SW480 (cell line): Measurements from ENCODE around the gene LSP1.

Experiments used
- DNase-seq: peaks from one replicate; pipeline ENCODE4 v3.0.0-alpha.2; 2016; ENCODE audit warnings: low spot score

LSP1 gene

DNA sequence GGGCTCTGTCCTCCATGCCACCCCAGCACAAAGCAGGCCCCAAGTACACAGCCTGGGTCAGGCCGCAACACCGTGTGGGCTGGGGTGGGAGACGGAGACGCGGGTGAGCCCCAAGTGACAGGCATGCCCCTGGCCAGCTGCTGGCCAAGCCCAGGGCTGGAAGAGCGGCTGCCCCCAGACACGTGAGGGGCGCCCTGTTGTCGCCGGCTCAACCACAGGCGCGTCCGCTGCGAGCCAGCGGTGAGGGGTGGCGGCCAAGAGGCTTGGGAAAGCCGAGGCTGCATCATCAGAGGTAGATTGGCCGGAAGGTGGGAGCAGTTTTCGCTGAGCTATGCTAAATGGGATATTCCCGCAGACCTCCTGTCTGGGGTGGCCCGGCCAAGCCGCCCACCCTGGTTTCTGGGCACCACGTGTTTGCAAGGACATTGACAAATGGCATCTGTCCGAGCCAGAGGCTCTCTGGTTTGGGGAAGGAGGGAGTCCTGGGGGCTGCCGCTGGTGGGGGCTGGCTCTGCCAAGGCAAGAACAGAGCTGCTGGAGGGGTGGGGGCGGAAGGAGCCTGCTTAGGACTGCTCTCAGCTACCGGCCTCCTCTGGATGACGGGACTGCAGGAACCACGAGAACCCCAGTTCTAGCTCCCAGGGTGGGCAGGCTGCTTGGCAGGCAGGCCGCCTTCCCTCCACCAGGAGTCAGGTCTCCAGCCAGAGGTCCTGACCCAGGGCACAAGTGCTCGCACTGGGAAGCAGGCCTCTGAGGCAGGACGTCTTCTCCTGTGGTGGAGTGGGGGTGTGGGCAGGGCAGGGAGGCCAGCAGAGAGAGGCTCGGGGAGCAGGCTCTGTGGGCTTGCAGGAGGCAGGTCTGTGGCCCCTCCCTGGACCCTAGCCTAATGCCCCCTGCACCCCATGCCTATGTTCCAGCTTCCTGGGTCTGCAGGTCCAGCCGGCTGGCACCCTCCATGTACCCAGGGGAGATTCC, 38.3 kb downstream of the LSP1 start:
- no peak for DNase-seq

DNA sequence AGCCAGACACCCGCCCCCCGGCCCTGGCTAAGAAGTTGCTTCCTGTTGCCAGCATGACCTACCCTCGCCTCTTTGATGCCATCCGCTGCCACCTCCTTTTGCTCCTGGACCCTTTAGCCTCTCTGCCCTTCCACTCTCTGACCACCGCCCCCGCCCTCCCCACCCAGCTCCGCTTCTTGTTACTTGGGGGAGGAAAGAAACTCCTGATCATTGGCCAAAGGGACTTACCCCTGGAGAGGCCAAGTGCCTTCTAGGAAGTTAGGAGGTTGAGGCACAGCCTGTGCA, 38.9 kb downstream of the LSP1 start, which contains the start of gene PRR33:
TSS of gene PRR33 (minus strand) at position 65 of the 285 bp plus-strand sequence. CDS start 1,311 bp downstream, outside the sequence.
- no peak for DNase-seq

GRCh38 chr11:1892116-1892515, 39.2 kb downstream of the LSP1 start:
- no peak for DNase-seq

- no peak for DNase-seq
These were observed 39.7 kb downstream of the LSP1 start for GRCh38 chr11:1892558-1892957.

GRCh38 chr11:1893581-1894359, 40.9 kb downstream of the LSP1 start:
- no peak for DNase-seq

- DNase-seq = no peak
These were observed 41.9 kb downstream of the LSP1 start for GRCh38 chr11:1894759-1895158.

GRCh38 chr11:1896468-1896867, 43.6 kb downstream of the LSP1 start:
- DNase-seq = no peak

DNA sequence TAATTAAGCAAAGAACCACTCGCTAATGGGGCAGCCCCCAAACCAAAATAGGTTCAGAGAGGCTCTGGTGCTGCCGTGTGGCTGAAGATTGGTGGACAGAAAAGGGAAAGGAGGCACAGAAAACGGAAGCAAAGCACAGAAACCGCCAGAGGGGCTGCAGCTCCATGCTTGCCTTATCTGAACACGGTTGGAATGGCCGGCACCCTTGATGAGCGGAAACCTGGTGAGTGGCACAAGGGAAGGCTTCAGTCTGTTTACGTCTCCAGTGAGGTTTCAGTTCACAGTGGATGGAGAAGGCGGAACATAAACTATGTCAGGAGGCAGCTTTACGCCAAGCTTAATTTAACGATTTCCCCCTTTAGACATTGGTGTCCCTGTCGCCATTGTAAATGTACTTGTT, 44.0 kb downstream of the LSP1 start:
- DNase-seq = no peak

DNA sequence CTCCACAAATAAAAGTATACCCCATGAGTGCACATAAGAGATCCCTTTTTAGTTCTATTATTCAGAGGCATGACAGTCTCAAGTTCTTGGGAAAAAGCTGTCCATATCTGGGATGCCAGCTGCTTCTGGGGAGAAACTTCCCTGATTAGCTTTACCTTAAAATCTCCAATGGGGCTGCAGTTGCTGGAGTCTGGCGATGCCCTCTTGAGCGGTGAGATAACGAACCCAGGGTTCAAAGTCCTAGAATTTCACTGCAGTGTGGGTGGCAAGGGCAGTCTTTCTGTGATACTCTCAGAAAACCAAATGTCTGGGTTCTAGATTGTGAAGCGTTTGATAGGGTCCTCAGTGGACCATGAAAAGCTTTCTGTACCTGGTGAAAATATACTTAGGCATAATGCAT, 46.2 kb downstream of the LSP1 start:
- no peak for DNase-seq

- DNase-seq = no peak
These were observed 46.8 kb downstream of the LSP1 start for GRCh38 chr11:1899686-1900085.

DNA sequence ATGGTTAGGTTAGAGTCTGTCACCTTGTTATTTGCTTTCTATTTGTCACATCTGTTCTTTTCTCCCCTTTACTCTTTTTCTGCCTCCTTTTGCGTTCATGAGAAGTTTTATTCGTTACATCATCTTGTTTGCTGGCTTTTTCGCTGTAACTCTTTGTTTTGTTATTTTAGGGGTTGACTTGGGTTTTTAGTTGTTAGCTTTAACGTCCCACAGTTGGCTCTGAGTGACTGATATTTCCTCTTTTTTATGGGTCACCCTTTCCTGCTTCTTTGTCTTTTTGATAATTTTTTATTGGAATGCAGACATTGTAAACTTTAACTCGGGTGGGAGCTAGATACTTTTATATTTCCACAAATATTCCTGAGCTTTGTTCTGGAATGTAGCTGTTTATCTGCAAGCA, 53.3 kb downstream of the LSP1 start:
- no peak for DNase-seq

DNA sequence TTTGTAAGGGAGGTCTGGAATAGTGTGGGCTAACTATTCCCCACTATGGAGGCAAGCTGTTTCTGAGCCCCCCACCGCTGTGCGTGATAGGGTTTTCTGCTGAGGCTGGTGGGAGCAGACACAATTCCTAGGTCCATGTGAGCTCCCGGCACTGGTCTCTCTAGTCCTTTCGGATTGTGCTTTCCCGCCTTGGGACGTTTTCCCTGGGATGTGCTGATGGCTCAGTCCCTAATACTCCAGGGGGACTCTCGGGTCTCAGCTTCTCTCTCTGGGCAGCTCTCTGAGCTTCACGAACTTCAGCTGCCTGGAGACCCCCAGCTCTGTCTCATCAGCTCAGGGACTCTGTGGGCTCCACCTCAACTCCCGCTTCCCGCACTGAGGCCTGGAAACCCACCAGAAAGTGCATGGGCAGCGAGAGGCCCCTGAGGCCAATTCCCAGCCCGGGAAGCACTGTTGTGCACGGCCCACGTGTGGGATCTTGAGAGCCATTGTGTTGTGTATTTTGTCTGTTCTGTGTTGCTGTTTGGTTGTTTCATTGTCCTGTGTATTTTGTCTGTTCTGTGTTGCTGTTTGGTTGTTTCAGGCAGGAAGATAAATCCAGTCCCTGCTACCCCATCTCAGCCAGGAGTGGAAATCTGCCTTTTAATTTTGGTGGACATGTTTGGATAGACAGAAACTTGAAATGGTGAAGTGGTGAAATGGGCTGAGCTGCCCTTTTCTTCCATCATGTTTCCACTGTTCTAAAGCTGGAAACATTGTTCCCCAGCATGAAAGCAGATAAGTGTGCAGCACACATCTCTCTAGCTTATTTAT, 53.9 kb downstream of the LSP1 start:
- no peak for DNase-seq

GRCh38 chr11:1908618-1909017, 55.7 kb downstream of the LSP1 start:
- no peak for DNase-seq

DNA sequence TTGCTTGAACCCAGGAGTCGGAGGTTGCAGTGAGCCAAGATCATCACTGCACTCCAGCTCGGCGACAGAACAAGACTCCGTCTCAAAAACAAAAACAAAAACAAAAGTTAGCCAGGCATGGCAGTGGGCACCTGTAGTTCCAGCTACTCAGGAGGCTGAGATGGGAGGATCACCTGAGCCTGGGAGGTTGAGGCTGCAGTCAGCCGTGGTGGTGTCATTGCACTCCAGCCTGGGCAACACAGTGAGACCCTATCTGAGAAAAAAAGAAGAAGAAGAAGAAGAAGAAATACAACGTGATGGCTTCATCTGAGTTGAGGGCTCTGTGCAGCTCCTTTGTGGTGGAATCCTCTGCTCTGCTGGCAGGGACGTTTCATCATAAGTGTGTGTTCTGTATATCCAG, 56.6 kb downstream of the LSP1 start:
- DNase-seq = no peak

- DNase-seq = no peak
These were observed 59.5 kb downstream of the LSP1 start for GRCh38 chr11:1912289-1912878.

DNA sequence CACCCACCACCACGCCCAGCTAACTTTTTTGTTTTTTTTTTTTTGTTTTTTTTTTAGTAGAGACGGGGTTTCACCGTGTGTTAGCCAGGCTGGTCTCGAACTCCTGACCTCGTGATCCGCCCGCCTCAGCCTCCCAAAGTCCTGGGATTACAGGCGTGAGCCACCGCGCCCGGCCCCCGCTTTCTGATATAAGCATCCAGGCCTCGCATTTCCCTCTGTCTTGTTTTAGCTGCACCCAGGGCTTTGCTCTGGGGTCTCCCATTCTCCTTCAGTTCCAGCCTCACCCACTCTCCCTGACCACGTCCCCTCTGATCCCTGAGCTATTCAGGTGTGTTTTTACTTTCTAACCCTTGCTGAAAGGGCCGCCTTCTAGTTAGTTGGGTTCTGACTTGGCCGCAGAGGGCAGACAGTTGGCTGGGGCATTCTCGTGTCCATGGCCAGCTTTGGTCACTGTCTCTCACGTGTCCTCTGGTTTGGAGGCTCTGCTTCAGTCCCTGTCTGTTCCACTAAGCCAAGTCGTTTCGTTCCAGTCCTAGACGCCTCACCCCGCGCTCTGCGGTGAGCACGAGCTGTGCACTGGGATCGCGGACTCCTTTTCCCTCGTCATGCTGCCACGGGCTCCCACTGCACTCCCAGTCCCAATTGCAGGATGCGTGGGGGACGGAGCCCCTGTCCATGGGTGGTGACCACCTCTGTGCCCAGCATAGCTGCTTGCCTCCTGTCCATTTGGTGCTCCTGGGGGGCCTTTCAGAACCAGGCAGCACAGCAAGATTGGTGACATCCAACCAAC, 60.6 kb downstream of the LSP1 start:
- DNase-seq = no peak

DNA sequence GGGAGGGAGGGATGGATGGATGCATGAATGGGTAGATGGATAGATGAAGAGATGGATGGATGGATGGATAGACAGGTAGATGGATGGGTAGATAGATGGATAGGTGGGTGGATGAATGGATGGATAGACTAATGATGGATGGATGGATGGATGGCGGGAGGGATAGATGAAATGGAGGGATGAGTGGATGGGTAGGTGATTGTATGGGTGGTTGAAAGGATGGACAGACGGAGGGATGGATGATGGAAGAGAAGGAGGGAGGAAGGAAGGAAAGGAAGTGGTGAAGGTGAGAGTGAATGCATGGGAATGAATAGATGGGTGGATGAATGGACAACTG, 62.9 kb downstream of the LSP1 start:
- DNase-seq = no peak

- DNase-seq = no peak
These were observed 63.5 kb downstream of the LSP1 start for GRCh38 chr11:1916132-1916985.

- DNase-seq = no peak
These were observed 64.2 kb downstream of the LSP1 start for GRCh38 chr11:1916986-1917522.
